ENCODE data around the gene RAB3IL1.

The RAB3IL1 gene

DNA sequence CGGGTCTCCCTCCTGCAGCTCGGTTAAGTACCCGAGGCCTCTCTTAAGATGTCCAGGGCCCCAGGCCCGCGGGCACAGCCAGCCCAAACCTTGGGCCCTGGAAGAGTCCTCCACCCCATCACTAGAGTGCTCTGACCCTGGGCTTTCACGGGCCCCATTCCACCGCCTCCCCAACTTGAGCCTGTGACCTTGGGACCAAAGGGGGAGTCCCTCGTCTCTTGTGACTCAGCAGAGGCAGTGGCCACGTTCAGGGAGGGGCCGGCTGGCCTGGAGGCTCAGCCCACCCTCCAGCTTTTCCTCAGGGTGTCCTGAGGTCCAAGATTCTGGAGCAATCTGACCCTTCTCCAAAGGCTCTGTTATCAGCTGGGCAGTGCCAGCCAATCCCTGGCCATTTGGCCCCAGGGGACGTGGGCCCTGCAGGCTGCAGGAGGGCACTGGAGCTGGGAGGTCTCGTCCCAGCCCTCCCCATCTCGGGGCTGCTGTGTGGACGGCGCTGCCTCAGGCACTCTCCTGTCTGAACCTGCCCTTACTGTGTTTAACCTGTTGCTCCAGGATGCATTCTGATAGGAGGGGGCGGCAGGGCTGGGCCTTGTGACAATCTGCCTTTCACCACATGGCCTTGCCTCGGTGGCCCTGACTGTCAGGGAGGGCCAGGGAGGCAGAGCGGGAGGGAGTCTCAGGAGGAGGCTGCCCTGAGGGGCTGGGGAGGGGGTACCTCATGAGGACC is 51.0 kb downstream of the RAB3IL1 start:
- no peak for DNase-seq

DNA sequence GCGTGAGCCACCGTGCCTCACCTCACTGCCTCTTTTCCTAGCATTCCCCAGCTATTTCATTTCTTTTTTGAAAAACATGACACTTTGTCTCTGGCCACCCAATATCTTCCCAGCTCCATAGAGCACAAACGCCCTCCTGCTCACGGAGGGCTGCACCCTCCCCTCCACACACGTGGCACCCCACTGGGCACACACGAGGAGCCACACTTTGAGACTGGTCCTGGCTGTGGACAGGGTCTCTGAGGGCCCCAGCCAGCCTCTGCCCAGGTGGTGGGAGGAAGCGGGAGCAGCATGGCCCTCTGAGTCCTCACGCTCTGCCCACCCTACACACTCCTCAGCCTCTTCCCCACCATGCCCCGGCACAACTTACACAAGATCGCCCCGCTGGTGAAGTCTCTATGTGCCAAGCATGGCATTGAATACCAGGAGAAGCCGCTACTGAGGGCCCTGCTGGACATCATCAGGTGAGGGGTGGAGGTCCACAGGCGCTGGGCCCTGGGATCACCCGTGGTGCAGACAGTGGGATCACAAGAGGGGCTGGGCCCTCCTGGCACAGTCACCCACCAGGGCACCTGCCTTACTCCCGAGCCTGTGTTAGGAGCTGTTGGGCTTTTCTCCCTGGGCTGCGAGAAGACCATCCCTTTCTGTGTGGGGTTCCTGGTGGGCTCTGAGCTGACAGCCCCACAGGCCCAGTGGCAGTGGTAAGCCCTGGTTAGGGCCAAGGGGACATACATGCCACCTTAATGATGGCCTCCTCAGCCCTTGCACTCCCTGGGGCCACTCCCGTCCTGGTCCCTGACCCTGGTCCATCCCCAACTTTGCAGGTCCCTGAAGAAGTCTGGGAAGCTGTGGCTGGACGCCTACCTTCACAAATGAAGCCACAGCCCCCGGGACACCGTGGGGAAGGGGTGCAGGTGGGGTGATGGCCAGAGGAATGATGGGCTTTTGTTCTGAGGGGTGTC is 52.3 kb downstream of the RAB3IL1 start:
- DNase-seq, result no peak

GRCh38 chr11:61863548-61864081 is 53.8 kb downstream of the RAB3IL1 start:
- no peak for DNase-seq

GRCh38 chr11:61862714-61863547 is 54.4 kb downstream of the RAB3IL1 start:
- DNase-seq, result no peak

GRCh38 chr11:61861634-61862033 is 55.7 kb downstream of the RAB3IL1 start:
- DNase-seq, result no peak

- no peak for DNase-seq
Observed at GRCh38 chr11:61860054-61860903, 57.1 kb downstream of the RAB3IL1 start.

- DNase-seq, result no peak
Observed at GRCh38 chr11:61855939-61856680, 61.3 kb downstream of the RAB3IL1 start.

GRCh38 chr11:61854966-61855714 is 62.2 kb downstream of the RAB3IL1 start:
- no peak for DNase-seq

DNA sequence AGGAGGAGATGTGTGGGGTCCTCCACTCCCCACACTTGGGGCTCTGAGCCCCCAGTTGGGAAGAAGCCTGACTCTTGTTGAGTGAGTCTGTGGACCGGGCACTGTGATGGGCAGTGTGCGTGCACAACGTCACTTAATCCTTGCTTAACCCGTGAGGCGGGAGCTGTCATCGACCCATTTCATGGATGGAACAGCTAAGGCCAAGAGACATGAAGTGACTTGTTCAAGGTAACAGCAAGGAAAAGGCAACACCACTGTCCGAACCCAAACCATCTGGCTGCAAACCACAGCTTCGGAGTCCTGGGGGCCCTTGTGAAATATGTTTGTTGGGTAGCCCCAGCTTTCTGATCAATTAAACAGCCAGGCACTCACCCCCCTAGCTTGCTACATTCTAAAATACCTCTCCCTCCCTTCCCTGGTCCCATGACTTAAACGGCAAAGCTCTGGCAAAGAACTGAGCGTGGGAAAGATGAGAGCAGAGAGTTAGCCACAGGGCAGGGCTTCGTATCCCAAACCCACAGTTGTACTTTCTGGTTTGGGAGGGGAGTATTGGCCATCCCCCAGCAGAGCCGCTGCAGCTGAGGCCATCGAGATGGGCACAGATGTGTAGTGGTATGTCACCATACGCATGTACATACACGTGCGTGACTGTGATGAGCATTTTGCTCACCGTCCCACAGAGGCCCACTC is 63.0 kb downstream of the RAB3IL1 start:
- DNase-seq, result no peak

DNA sequence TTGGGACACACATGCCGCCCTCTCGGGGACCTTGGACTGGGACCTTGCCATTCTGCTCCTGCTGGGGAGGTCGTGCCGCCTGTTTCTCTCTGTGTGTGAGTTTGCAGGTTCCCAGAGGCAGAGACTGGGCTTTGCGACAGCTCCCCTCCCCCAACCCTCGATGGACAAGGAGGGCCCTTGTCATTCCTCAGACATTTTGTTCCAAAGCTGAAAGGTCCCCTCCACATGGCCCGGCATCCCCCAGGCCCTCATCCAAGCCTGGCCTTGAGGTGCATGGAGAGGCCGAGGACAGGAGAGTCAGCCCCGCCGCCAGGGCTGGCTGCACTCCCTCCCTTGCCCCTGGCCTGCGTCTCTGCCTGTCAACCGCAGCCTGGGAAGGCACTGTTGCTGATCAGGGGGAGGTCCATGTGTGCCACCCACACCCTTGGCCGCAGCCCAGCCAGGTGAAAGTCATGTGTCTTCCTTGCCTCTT is 63.6 kb downstream of the RAB3IL1 start:
- no peak for DNase-seq

DNA sequence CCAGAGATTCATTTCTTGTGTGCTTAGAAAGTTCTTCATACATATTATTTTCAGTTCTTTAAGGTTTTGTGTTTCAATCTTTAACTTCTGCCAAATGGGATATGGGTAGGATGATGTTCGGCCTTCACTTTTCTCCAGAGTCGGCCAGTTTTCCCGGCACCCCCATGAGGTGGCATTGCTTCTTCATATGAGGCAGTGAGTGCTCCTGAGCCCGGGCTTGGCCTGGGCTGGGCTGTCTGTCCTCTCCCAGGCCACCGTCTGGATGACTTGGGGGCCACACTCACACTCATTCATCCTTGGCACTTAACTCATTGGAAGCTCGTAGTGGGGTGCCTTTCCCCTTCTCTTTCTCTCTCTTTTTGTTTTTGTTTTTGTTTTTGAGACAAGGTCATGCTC is 65.5 kb downstream of the RAB3IL1 start:
- no peak for DNase-seq

GRCh38 chr11:61851113-61851899 is 66.1 kb downstream of the RAB3IL1 start:
- no peak for DNase-seq

- DNase-seq, result no peak
Observed at GRCh38 chr11:61850687-61851086, 66.7 kb downstream of the RAB3IL1 start.

DNA sequence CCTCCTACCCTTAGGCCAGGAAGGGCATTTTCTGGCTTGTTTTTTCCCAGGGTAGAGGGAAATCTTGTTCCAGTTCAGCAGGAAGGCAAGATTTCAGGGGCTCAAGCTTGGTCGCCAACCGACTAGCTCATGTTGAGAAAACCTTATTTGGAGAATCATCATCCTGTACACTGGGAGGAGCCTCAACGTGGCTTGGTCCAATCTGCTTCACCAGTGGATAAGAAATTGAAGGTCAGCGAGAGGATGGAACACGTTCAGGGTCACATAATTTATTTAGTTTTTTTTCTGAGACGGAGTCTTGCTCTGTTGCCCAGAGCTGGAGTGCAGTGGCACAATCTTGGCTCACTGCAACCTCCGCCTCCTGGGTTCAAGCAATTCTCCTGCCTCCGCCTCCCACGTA is 68.7 kb downstream of the RAB3IL1 start:
- no peak for DNase-seq

DNA sequence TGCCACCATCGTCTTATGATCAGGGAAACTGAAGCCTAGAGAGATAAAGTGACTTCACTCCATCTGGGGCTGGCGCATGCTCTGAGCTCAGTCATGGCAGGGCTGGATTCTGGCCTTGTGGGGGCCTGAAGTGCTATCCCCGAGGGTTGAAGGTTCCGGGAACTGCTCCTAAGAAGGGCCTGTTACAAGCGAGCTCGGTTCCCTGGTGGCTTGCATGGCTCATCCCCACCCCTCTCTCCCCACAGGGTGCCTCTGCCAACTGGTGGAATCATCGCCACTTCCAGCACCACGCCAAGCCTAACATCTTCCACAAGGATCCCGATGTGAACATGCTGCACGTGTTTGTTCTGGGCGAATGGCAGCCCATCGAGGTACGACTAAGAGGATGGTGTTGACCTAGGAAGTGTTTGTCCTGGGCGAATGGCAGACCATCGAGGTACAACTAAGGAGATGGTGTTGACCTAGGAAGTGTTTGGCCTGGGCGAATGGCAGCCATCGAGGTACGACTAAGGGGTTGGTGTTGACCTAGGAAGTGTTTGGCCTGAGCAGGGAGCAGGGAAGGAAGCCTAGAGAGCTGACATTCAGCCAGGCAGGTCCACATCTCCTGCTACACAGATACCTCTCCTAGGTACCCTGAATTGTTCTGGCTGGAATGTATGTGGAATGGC is 69.3 kb downstream of the RAB3IL1 start:
- no peak for DNase-seq
